Mesenchymal stem cell (in vitro differentiated cells and primary cell): ENCODE data around the gene KIRREL3.

Source experiments
- DNase-seq: peaks from one replicate; pipeline ENCODE4 v3.0.0-alpha.2; 2013
- H2AFZ ChIP-seq: one replicate; pipeline ENCODE4 v1.6.1; 2013; ENCODE audit warnings: low read depth, mild to moderate bottlenecking, control low read depth, inconsistent platforms, low read length, moderate library complexity
- H2AK5ac ChIP-seq: 2 replicates; pipeline ENCODE4 v1.6.1; 2013; ENCODE audit warnings: low read length, moderate library complexity, mild to moderate bottlenecking, inconsistent platforms; ENCODE audit not compliant: severe bottlenecking
- H2BK120ac ChIP-seq: one replicate; pipeline ENCODE4 v1.6.1; 2013; ENCODE audit warnings: low read depth, mild to moderate bottlenecking, inconsistent platforms, low read length, moderate library complexity
- H2BK12ac ChIP-seq, 2 experiments: one replicate each; pipeline ENCODE4 v1.6.1; 2013; ENCODE audit warnings: inconsistent platforms in 2 of 2, low read length in 2 of 2, mild to moderate bottlenecking in 2 of 2, moderate library complexity in 2 of 2, control low read depth in 1 of 2
- H2BK15ac ChIP-seq: one replicate; pipeline ENCODE4 v1.6.1; 2013; ENCODE audit warnings: mild to moderate bottlenecking, low read depth, inconsistent platforms; ENCODE audit not compliant: poor library complexity, severe bottlenecking
- H2BK5ac ChIP-seq: 2 replicates; pipeline ENCODE4 v1.6.1; 2013; ENCODE audit warnings: low read depth, mild to moderate bottlenecking, low read length, control low read depth, inconsistent platforms; ENCODE audit not compliant: poor library complexity, severe bottlenecking
- H3K14ac ChIP-seq, 2 experiments: one replicate each; pipeline ENCODE4 v1.6.1; 2013; ENCODE audit warnings: inconsistent platforms in 2 of 2, low read length in 2 of 2, control low read depth in 1 of 2, mild to moderate bottlenecking in 1 of 2, moderate library complexity in 1 of 2
- H3K18ac ChIP-seq, 2 experiments: one replicate each; pipeline ENCODE4 v1.6.1; 2013; ENCODE audit warnings: inconsistent platforms in 2 of 2, low read length in 2 of 2, control low read depth in 1 of 2, low read depth in 1 of 2, mild to moderate bottlenecking in 1 of 2
- H3K23ac ChIP-seq, 2 experiments: one replicate each; pipeline ENCODE4 v1.6.1; 2013; ENCODE audit warnings: inconsistent platforms in 2 of 2, low read length in 2 of 2, mild to moderate bottlenecking in 2 of 2, moderate library complexity in 2 of 2, control low read depth in 1 of 2
- H3K27ac ChIP-seq: 2 replicates; pipeline ENCODE4 v1.5.1; 2013; ENCODE audit warnings: mild to moderate bottlenecking, moderate library complexity, low read length, control low read depth, inconsistent platforms; ENCODE audit not compliant: poor library complexity, severe bottlenecking
- H3K27me3 ChIP-seq, 2 experiments: 2 replicates each; pipeline versions ENCODE4 v1.6.1 to v1.7.0; 2013; ENCODE audit warnings: low read length in 2 of 2, mild to moderate bottlenecking in 2 of 2, moderate library complexity in 2 of 2, control low read depth in 1 of 2, inconsistent platforms in 1 of 2; ENCODE audit not compliant: control insufficient read depth in 1 of 2, insufficient read depth in 1 of 2
- H3K36me3 ChIP-seq, 2 experiments: 2 replicates each; pipeline versions ENCODE4 v1.6.1 to v1.7.0; 2013; ENCODE audit warnings: low read length in 2 of 2, control low read depth in 1 of 2, inconsistent platforms in 1 of 2, low read depth in 1 of 2, mild to moderate bottlenecking in 1 of 2; ENCODE audit not compliant: insufficient read depth in 2 of 2, control insufficient read depth in 1 of 2
- H3K4ac ChIP-seq, 2 experiments: one replicate each; pipeline ENCODE4 v1.6.1; 2013; ENCODE audit warnings: inconsistent platforms in 2 of 2, low read length in 2 of 2, mild to moderate bottlenecking in 2 of 2, moderate library complexity in 2 of 2, control low read depth in 1 of 2, low read depth in 1 of 2
- H3K4me1 ChIP-seq: 2 replicates; pipeline ENCODE4 v1.6.1; 2013; ENCODE audit warnings: low read depth, low read length, control low read depth; ENCODE audit not compliant: control insufficient read depth, insufficient read depth
- H3K4me2 ChIP-seq: 2 replicates; pipeline ENCODE4 v1.6.1; 2013; ENCODE audit warnings: low read length, mild to moderate bottlenecking, inconsistent platforms; ENCODE audit not compliant: poor library complexity, severe bottlenecking
- H3K4me3 ChIP-seq, 2 experiments: 2 replicates each; pipeline versions ENCODE4 v1.5.1 to v1.7.0; 2013; ENCODE audit warnings: low read length in 2 of 2, mild to moderate bottlenecking in 2 of 2, control low read depth in 1 of 2, low read depth in 1 of 2; ENCODE audit not compliant: insufficient read depth in 1 of 2
- H3K79me1 ChIP-seq: replicated peaks from 2 replicates; pipeline ENCODE4 v1.6.1; 2013; ENCODE audit warnings: mild to moderate bottlenecking, control low read depth, low read length, inconsistent platforms; ENCODE audit not compliant: poor library complexity, severe bottlenecking
- H3K9ac ChIP-seq: 2 replicates; pipeline ENCODE4 v1.7.0; 2013; ENCODE audit warnings: mild to moderate bottlenecking, low read length, moderate library complexity
- H3K9me3 ChIP-seq: 2 replicates; pipeline ENCODE4 v1.7.0; 2013; ENCODE audit warnings: mild to moderate bottlenecking, low read length; ENCODE audit not compliant: control insufficient read depth
- H4K8ac ChIP-seq: one replicate; pipeline ENCODE4 v1.6.1; 2013; ENCODE audit warnings: inconsistent platforms, mild to moderate bottlenecking, low read length, moderate library complexity
- H4K91ac ChIP-seq: one replicate; pipeline ENCODE4 v1.6.1; 2013; ENCODE audit warnings: mild to moderate bottlenecking, low read length, inconsistent platforms
- WGBS: methylation state at CpG from one replicate; pipeline ENCODE4 v1.1.7; 2013; ENCODE audit warnings: mixed read lengths; 5-methylcytosine and 5-hydroxymethylcytosine counted together

KIRREL3 gene

DNA sequence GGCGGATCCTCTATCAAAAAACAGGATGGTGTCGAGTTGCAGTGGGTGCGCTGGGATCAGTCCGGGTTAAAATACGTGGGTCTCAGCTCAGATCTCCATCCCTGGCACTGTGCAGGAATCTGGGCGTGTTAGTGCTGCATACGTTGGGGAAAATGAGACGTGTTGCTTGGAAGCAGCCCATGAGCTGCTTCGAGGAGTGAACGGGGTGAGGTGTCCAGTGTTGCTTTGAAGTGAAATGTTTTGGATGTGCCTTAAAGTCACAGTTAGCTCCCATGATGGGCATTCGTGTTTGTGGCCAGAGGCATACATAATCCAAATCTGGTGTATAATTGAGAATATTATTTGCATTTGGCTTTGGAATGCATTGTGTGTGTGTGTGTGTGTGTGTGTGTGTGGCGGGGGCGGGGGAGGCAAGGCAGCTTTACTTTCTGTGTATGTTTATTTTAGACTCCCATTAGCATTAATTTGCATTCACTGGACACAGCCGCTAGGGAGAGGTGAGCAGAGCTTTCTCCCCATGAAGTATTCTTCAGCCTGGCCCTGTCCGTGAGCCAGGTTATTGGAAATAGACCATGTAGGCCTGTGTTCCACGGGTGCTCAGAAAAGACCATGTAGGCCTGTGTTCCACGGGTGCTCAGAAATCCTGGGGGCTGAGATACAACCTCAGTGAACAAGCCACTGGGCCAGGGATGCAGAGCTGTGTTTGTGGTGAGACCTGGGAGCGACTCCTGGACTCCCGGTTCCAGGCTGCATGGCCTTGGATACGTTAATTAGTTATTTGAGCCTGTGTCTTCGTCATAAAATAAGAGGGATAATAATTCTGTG is 510.5 kb downstream of the KIRREL3 start:
- Histone ChIP-seq H2BK12ac (no peak overlapping the region), H3K27ac (no peak overlapping the region), H3K4me1 (peaks cover 4% of the 10 kb centered on the region), H3K9ac (no peak overlapping the region), H3K4me3 (no peak overlapping the region), H3K9me3 (no peaks in the 10 kb centered on the region), H3K27me3 (no peaks in the 10 kb centered on the region), H3K4me2 (no peak overlapping the region), H2AK5ac (no peak overlapping the region), H2AFZ (no peak overlapping the region), H2BK5ac (no peak overlapping the region), H3K4ac (no peak overlapping the region), H2BK15ac (no peak overlapping the region), H3K79me1 (no peaks in the 10 kb centered on the region), H3K36me3 (no peaks in the 10 kb centered on the region), H2BK120ac (no peak overlapping the region), H3K14ac (no peak overlapping the region), H3K23ac (no peak overlapping the region), H4K8ac (no peak overlapping the region), H4K91ac (no peak overlapping the region), H3K18ac (no peak overlapping the region)
- no peak for DNase-seq
- 80% methylated on average over 19 of the region's 21 CpGs for WGBS

DNA sequence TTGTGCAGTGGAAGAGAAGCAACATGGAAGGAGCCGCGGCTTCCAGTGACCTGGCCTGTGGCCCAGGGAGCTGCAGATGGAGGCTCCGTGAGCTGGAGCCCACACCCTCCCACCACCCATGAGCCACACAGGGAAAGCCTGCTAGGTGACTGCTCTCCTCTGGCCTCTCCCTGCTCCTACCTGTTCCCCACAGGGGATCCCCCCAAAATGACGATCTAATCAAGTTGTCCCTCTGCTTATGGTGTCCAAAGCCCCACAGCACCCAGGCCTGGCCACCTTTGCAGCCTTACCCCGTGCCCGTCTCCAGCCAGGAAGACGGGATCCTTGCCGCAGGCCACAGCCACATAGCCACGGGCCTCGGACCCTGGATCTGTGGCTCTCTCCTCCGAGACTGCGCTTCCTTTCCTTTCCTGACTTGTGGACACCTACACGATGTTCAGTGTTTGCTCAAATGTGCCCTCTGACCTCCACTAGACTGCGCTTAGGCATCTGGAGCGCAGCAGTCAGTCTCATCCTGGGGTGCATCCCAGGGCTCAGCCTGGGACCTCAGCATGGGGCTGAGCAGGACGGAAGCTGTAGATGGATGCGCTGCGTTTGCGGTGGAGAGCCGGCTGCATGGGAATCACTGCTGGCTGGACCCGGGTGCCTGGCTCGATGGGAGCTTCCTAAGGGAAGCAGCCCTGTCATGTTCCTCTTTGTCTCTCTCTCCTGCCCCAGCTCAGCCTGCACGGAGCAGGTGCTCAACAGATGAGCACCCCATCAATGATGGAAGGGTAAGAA is 511.8 kb downstream of the KIRREL3 start:
- Histone ChIP-seq H3K79me1 (no peaks in the 10 kb centered on the region), H4K91ac (no peak overlapping the region), H3K36me3 (no peaks in the 10 kb centered on the region), H2BK5ac (no peak overlapping the region), H3K4me3 (no peak overlapping the region), H4K8ac (no peak overlapping the region), H3K4ac (no peak overlapping the region), H3K14ac (no peak overlapping the region), H3K27ac (no peak overlapping the region), H3K27me3 (no peaks in the 10 kb centered on the region), H3K18ac (no peak overlapping the region), H3K9me3 (no peaks in the 10 kb centered on the region), H2BK15ac (no peak overlapping the region), H3K4me1 (peaks cover 11% of the 10 kb centered on the region), H3K9ac (no peak overlapping the region), H2AK5ac (no peak overlapping the region), H2BK12ac (no peak overlapping the region), H3K23ac (no peak overlapping the region), H2BK120ac (no peak overlapping the region), H2AFZ (no peak overlapping the region), H3K4me2 (no peak overlapping the region)
- no peak for DNase-seq
- WGBS: 91% methylated on average over 23 of the region's 23 CpGs

DNA sequence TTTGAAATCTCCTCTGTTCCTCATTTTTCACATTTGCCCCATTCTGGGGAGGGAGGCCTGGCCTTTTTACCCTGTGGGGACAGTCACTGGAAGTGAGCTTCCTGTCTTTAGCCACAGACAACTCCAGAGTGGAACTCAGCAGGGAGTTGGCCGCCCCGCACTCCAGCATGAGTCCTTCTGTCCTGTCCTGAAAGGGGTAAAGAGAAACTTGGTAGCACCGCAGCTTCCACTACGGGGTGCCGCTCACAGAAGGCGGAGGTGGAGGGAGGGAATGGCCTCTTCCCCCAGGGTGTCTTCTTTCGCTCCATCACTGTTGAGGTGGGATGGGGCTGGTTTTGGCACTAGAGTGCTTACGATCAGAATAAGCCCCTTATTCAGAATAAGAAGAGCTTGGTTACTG is 512.9 kb downstream of the KIRREL3 start:
- peaks cover 4% of the 10 kb centered on the region for H3K9me3 ChIP-seq
- no peaks in the 10 kb centered on the region for H3K27me3 ChIP-seq
- H4K91ac ChIP-seq: no peak overlapping the region
- no peak overlapping the region for H2AK5ac ChIP-seq
- WGBS: 72% methylated on average over 8 of the region's 8 CpGs
- H2BK15ac ChIP-seq: no peak overlapping the region
- H3K23ac ChIP-seq: no peak overlapping the region
- H3K27ac ChIP-seq: no peak overlapping the region
- no peak overlapping the region for H2BK5ac ChIP-seq
- no peak overlapping the region for H3K14ac ChIP-seq
- no peak overlapping the region for H4K8ac ChIP-seq
- no peaks in the 10 kb centered on the region for H3K36me3 ChIP-seq
- H2BK12ac ChIP-seq: no peak overlapping the region
- H3K9ac ChIP-seq: no peak overlapping the region
- no peak overlapping the region for H2BK120ac ChIP-seq
- no peak overlapping the region for H3K4me3 ChIP-seq
- no peak overlapping the region for H2AFZ ChIP-seq
- no peak overlapping the region for H3K4me2 ChIP-seq
- H3K18ac ChIP-seq: no peak overlapping the region
- H3K4ac ChIP-seq: no peak overlapping the region
- DNase-seq: no peak
- H3K79me1 ChIP-seq: no peaks in the 10 kb centered on the region
- H3K4me1 ChIP-seq: peaks cover 12% of the 10 kb centered on the region

DNA sequence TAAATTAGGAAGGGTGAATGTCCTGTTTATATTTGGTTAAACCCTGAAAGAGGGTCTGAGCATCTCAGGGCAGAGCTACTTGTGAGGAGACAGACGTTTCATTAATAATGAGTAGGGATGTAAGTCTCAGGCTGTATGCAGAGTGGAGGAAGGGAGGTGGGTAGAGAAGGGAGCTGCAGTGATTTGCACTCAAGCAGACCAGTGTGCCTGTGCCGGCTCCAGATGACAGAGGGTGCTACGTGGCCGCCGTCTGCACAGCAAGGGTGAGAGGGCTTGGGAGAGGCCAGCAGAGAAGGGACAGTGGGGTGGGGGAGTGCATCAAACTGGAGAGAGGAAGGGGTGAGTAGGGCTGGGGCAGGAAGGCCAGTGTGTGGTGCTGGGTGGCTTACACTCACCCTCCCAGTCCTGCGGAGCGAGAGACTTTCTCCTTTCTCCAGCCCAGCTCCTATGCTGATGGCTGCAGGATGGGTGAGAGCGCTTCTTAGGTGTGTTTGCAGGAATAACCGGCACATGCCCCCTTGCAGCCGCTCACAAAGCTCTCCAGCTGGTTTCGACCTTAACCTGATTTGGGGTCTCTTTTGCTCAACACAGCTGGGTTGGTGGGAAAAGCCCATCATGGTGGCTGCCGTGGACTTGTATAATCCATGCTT is 514.5 kb downstream of the KIRREL3 start:
- Histone ChIP-seq H3K14ac (no peak overlapping the region), H2BK120ac (no peak overlapping the region), H2BK15ac (no peak overlapping the region), H2AFZ (no peak overlapping the region), H4K91ac (no peak overlapping the region), H3K4ac (no peak overlapping the region), H3K18ac (no peak overlapping the region), H3K23ac (no peak overlapping the region), H2AK5ac (no peak overlapping the region), H4K8ac (no peak overlapping the region), H2BK12ac (no peak overlapping the region), H3K27ac (no peak overlapping the region), H3K4me2 (no peak overlapping the region), H3K9ac (no peak overlapping the region), H2BK5ac (no peak overlapping the region), H3K27me3 (no peaks in the 10 kb centered on the region), H3K36me3 (no peaks in the 10 kb centered on the region), H3K4me3 (no peak overlapping the region), H3K4me1 (peaks cover 14% of the 10 kb centered on the region), H3K9me3 (peaks cover 8% of the 10 kb centered on the region), H3K79me1 (no peaks in the 10 kb centered on the region)
- DNase-seq: no peak
- WGBS: 76% methylated on average over 12 of the region's 12 CpGs
